PC-3 (cell line): ENCODE measurements around the gene HOXB7. TPM values are rescaled to one million over a fixed set of nuclear protein-coding genes. Genes with fewer than 3 reads are reported as not detected.

ENCODE experiments used
- ATAC-seq: fragments of 200-7000 bp; cut with Tn5 transposase; 2 replicates; pipeline ENCODE4 v1.9.1; 2020; ENCODE audit warnings: mild to moderate bottlenecking, moderate library complexity
- BruUV-seq: library from RNA; stranded (reverse); fragments of 400-500 nt; replicated peaks from 2 replicates; lab custom pipeline; 2021; lab: Mats Ljungman, UMichigan
- CTCF ChIA-PET: fragments of 300-600 bp; sonication (Branson Sonifier 250); formaldehyde crosslinking; loops from one replicate; lab custom pipeline; 2022; ENCODE audit warnings: antibody characterized with exemption; lab: Charles Lee
- POLR2A ChIA-PET: fragments of 300-600 bp; sonication (Branson Sonifier 250); formaldehyde crosslinking; loops from one replicate; lab custom pipeline; 2022; ENCODE audit warnings: antibody characterized with exemption; ENCODE audit not compliant: unreplicated experiment; lab: Charles Lee
- DNase-seq: peaks from one replicate; pipeline ENCODE4 v3.0.0-alpha.2; 2015
- H2AFZ ChIP-seq: fragments of 300-600 bp; sonication (generic); 2 replicates; pipeline ENCODE4 v1.6.0; 2016; ENCODE audit warnings: antibody characterized with exemption, low read length
- H3F3A ChIP-seq: fragments of 300-600 bp; sonication (generic); one replicate; pipeline ENCODE4 v1.6.0; 2017; ENCODE audit warnings: antibody characterized with exemption, low read length, control low read depth, mild to moderate bottlenecking; ENCODE audit not compliant: unreplicated experiment
- H3K27ac ChIP-seq: fragments of 300-600 bp; sonication (generic); 2 replicates; pipeline ENCODE4 v1.5.1; 2016; ENCODE audit warnings: mild to moderate bottlenecking, low read length
- H3K27me3 ChIP-seq: fragments of 300-600 bp; sonication (generic); 2 replicates; pipeline ENCODE4 v1.6.1; 2016; ENCODE audit warnings: low read length, mixed read lengths
- H3K36me3 ChIP-seq: fragments of 300-600 bp; sonication (generic); 2 replicates; pipeline ENCODE4 v1.6.1; 2016; ENCODE audit warnings: low read depth, mixed run types, low read length, mixed read lengths
- H3K4me1 ChIP-seq: fragments of 300-600 bp; sonication (generic); 2 replicates; pipeline ENCODE4 v1.5.1; 2016; ENCODE audit warnings: low read length; ENCODE audit not compliant: insufficient read depth
- H3K4me2 ChIP-seq: fragments of 300-600 bp; sonication (generic); 2 replicates; pipeline ENCODE4 v1.6.0; 2016; ENCODE audit warnings: low read length
- H3K4me3 ChIP-seq: fragments of 300-600 bp; sonication (generic); 2 replicates; pipeline ENCODE4 v1.5.1; 2016; ENCODE audit warnings: mild to moderate bottlenecking, low read length, mixed read lengths
- H3K79me2 ChIP-seq: fragments of 300-600 bp; sonication (generic); 2 replicates; pipeline ENCODE4 v1.6.1; 2017; ENCODE audit warnings: low read length, mixed read lengths
- H3K9ac ChIP-seq: fragments of 300-600 bp; sonication (generic); 2 replicates; pipeline ENCODE4 v1.6.0; 2016; ENCODE audit warnings: mild to moderate bottlenecking, low read length
- H3K9me2 ChIP-seq: fragments of 300-600 bp; sonication (generic); replicated peaks from 2 replicates; pipeline ENCODE4 v1.6.1; 2016; ENCODE audit warnings: mixed run types, low read length, mixed read lengths
- H3K9me3 ChIP-seq: fragments of 300-600 bp; sonication (generic); 2 replicates; pipeline ENCODE4 v1.6.1; 2016; ENCODE audit warnings: low read length, mixed read lengths
- H4K20me1 ChIP-seq: fragments of 300-600 bp; sonication (generic); 2 replicates; pipeline ENCODE4 v1.6.1; 2016; ENCODE audit warnings: low read length, mixed read lengths
- CTCF ChIP-seq: fragments of 300-600 bp; sonication (generic); conservative IDR thresholded peaks from 2 replicates; pipeline ENCODE4 v1.5.1; 2017; ENCODE audit warnings: antibody characterized with exemption, low read depth, mild to moderate bottlenecking, low read length
- EZH2 ChIP-seq: fragments of 300-600 bp; sonication (generic); IDR thresholded peaks from one replicate; pipeline ENCODE4 v1.6.1; 2017; ENCODE audit warnings: antibody characterized with exemption, mild to moderate bottlenecking, low read length; ENCODE audit not compliant: unreplicated experiment
- EZH2phosphoT487 ChIP-seq: fragments of 300-600 bp; sonication (generic); IDR thresholded peaks from 2 replicates; pipeline ENCODE4 v1.6.1; 2018; ENCODE audit warnings: mild to moderate bottlenecking, antibody characterized with exemption, low read length, borderline replicate concordance
- intact Hi-C: fragments of 100-400 bp; cut with micrococcal nuclease; formaldehyde crosslinking; loops from 2 replicates; pipeline ENCODE4 v1.9.0; 2023
- total RNA-seq: library from RNA; depleted of rRNA; stranded (reverse); fragments of >200 nt; gene quantifications from 2 replicates; pipeline ENCODE4 v1.2.3, GENCODE V29; 2014

The HOXB7 gene
- total RNA-seq, 1 experiment from 2014 or later, result not detected

- Histone ChIP-seq H3K9me2 (no peaks in the 10 kb centered on the region), H2AFZ (no peak overlapping the region), H3K36me3 (no peaks in the 10 kb centered on the region), H3K27me3 (peaks cover 47% of the 10 kb centered on the region), H3K4me2 (no peak overlapping the region), H3K27ac (no peak overlapping the region), H3K4me3 (no peak overlapping the region), H4K20me1 (no peaks in the 10 kb centered on the region), H3K9ac (no peak overlapping the region), H3F3A (no peaks in the 10 kb centered on the region), H3K4me1 (peaks cover 30% of the 10 kb centered on the region), H3K79me2 (no peaks in the 10 kb centered on the region), H3K9me3 (no peaks in the 10 kb centered on the region)
- DNase-seq (no peak), ATAC-seq (no peak)
- intact Hi-C loops, result no loop called here
- TF ChIP-seq CTCF (no peak), EZH2 (no peak), EZH2phosphoT487 (no peak)
- no TSS peak for BruUV-seq
- CTCF ChIA-PET, result no interaction called here
- POLR2A ChIA-PET, result no interaction called here
These were observed 10.9 kb upstream of the HOXB7 start for GRCh38 chr17:48621410-48622392.

GRCh38 chr17:48620461-48621139 lies 9.8 kb upstream of the HOXB7 start:
- DNase-seq (no peak), ATAC-seq (no peak)
- no peak for TF ChIP-seq EZH2
- TF ChIP-seq EZH2phosphoT487, result no peak
- TF ChIP-seq CTCF, result no peak
- POLR2A ChIA-PET, result no interaction called here
- Histone ChIP-seq H3K9me3 (no peaks in the 10 kb centered on the region), H3K4me3 (no peak overlapping the region), H2AFZ (no peak overlapping the region), H3K36me3 (no peaks in the 10 kb centered on the region), H3K79me2 (no peaks in the 10 kb centered on the region), H4K20me1 (no peaks in the 10 kb centered on the region), H3K9me2 (no peaks in the 10 kb centered on the region), H3K4me2 (no peak overlapping the region), H3K9ac (no peak overlapping the region), H3K27me3 (peaks cover 54% of the 10 kb centered on the region), H3K4me1 (peaks cover 32% of the 10 kb centered on the region), H3K27ac (no peak overlapping the region), H3F3A (no peaks in the 10 kb centered on the region)
- CTCF ChIA-PET, result interaction anchor here (0.5 kb wide), 1 partner anchor 108 kb away, joined by 6 read pairs; the partner anchor contains the start of gene HOXB13
- intact Hi-C loops, result no loop called here
- no TSS peak for BruUV-seq
